ENCODE measurements around the gene NRARP.
A peak's percentile ranks its signal among the peaks of the same experiment; 100 is the strongest.

Gene NRARP

DNA sequence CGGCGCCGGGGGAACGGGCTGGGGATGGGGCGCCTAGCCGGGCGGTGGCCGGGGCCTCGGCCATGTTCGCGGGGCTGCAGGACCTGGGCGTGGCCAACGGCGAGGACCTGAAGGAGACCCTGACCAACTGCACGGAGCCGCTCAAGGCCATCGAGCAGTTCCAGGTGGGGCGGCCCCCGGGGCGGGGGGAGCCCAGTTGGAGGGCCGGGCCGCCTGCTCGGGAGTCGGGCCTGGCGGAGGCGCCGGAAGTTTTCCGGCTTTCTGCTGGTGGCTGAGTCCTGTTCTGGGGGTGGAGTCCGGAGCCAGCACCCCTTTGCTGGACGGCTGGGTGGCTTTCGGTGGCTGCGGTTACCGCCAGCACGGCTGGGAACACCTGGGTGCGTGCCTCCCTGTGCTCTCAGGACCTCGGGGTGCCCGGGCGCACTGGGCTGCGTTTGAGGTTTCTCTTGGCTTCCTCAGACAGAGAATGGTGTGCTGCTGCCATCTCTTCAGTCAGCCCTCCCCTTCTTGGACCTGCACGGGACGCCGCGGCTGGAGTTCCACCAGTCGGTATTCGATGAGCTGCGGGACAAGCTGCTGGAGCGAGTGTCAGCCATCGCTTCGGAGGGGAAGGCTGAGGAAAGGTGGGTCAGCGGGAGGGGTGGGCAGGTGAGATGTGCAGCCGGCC is 46.5 kb downstream of the NRARP start:
- peak; percentile 29 for DNase-seq

DNA sequence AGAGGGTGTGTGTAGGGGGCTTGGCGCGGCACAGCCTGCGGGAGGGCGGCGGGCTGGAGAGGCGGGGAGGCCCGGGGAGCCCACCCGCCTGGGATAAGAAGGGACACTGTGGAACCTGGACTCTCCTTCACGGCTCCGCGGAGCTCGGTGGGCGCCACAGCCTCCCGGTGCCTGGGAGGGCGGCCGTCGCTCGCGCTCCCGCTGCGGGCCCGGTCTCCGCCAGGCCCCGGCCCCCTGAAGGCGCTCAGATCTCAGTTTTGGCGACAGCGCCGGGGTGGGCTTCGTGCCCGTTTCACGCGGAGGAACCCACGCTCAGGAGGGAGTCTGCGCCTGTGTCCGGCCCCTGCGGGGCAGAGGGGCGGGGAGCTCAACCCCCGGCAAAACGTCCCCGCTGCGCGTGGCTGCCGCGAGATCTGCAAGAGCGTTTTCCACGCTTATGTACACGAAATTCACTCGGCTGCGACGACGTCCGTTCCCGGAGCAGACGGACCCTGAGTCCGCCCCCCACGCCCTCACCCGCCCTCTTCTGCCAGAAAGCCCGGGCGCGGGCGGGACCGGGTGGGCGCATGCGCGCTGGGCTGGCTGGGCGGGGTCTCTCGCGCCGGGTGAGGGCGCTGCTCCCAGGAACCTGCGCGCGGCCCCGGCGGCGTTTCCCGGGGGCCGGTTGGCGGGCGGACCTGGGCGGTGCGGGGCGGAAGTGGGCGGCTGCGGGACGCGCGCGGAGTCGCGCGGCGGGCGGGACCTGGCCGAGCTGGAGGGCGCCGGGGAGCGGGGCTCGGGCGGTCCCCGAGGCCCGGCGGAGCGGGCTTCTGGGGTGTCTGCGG is 47.2 kb downstream of the NRARP start, which contains the start of gene NELFB:
NELFB (plus strand) TSS at position 704 of the 824 bp plus-strand sequence.
- peak; percentile 96 for DNase-seq

- no peak for DNase-seq
Observed at GRCh38 chr9:137253717-137254623, 48.1 kb downstream of the NRARP start.

GRCh38 chr9:137252555-137253506 is 49.2 kb downstream of the NRARP start:
- DNase-seq = no peak

- no peak for DNase-seq
Observed at GRCh38 chr9:137251490-137252268, 50.4 kb downstream of the NRARP start.

- no peak for DNase-seq
Observed at GRCh38 chr9:137251194-137251461, 50.9 kb downstream of the NRARP start, which contains the start of gene STPG3. TSS of gene STPG3 (plus strand) at chr9:137251286. CDS start at chr9:137251287, 1 bp downstream.

GRCh38 chr9:137250329-137251193 is 51.5 kb downstream of the NRARP start:
- no peak for DNase-seq
